DMS153 treated with DMSO at 0.1 percent for 48 hours (cell line): Measurements from ENCODE around the gene KIR2DL4.
"Not testable (repeated sequence)": the region's sequence is repeated elsewhere in the genome, so short reads cannot be mapped to it uniquely, and the experiment has no call there.

ENCODE experiments used
- DNase-seq: peaks from one replicate; lab custom pipeline; 2025; ENCODE audit not compliant: unreplicated experiment; lab: John Stamatoyannopoulos, UW

KIR2DL4 gene

DNA sequence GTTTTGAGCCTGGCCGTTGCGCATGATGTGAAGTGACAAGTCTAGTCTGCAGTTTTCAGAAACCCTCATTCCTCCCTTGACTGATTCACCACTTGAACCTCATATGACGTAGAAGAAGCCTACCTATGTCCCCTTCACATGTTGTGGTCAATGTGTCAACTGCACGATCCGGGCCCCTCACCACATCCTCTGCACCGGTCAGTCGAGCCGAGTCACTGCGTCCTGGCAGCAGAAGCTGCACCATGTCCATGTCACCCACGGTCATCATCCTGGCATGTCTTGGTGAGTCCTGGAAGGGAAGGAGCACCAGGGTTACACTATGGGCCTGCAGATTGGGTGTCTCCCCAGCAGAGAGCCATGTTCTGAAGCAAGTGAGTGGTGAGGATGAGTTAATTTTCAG is at the start of gene KIR2DL4:
TSS of gene KIR2DL4 (plus strand) at position 201 of the 400 bp plus-strand sequence. CDS start at position 243, 42 bp downstream.
- no peak for DNase-seq

DNA sequence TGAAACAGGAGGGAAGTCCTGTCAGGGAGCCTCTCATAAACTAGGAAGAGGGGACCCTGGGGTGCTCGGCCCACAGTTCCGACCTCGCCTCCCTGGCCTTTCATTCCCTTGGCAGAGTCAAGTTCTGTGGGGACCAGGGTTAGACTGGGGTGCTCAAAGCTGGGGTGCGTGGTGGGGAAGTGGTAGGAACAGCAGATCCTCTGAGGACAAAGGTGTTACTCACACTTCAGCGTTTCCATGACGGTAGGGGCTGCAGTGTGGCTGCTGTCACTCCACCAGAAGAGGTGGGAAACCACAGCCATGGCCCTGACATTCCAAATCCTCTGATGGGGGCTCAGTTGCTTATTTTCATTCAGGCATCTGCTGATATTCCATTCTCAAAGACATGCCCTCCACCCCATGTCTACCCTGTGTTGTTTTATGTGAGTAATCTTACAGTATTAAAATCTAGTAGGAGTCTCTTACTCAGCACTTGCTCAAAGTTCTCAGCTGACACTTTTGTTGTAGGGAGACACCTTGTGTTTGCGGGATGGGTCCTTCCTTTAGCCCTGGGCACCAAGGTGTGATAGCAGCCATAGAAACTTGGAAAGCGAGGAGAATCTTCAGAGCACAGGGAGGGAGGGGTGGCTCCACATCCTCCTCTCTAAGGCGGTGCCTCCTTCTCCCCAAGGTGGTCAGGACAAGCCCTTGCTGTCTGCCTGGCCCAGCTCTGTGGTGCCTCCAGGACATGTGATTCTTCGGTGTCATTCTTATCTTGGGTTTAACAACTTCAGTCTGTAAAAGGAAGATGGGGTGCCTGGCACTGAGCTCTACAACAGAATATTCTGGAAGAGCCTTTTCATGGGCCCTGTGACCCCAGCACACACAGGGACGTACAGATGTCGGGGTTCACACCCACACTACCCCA is 47.0 kb upstream of the KIR2DL4 start:
- not testable (repeated sequence) for DNase-seq

DNA sequence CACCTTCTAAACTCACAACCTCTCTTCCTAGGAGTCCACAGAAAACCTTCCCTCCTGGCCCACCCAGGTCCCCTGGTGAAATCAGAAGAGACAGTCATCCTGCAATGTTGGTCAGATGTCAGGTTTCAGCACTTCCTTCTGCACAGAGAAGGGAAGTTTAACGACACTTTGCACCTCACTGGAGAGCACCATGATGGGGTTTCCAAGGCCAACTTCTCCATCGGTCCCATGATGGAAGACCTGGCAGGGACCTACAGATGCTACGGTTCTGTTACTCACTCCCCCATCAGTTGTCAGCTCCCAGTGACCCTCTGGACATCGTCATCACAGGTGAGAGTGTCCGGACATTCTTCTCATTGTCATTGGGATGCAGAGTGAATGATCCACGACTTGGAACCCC is 44.8 kb upstream of the KIR2DL4 start:
- not testable (repeated sequence) for DNase-seq

DNA sequence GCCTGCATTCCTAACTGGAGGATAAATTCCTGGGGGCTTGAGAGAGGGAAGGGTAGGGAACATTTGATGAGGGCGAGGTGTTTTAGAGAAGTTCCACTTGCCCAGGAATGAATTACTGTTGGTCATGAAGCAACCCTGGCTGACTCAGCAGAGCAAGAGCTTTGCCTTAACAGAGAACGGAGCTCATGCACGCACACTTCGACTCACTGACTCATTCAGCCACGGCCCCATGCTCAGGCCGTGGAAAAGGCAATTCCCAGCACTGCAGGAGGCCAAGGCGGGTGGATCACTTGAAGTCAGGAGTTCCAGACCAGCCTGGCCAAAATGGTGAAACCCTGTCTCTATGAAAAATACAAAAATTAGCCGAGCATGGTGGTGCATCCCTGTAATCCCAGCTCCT is 39.2 kb upstream of the KIR2DL4 start:
- DNase-seq: not testable (repeated sequence)

DNA sequence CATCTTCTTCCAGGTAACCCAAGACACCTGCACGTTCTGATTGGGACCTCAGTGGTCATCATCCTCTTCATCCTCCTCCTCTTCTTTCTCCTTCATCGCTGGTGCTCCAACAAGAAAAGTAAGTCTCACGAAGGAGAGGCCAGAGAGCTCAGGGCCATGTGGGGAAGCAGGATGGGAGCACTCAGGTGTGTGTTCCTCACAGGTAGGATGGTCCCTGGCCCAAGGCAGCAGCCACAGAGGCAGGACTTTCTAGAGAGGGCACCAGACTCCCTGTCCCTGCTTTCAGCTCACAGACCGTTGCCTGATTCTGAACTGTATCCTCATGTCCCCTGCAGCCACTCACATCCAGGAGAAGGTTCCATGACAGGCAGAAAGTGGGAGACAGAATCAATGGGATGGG is 36.9 kb upstream of the KIR2DL4 start:
- not testable (repeated sequence) for DNase-seq

DNA sequence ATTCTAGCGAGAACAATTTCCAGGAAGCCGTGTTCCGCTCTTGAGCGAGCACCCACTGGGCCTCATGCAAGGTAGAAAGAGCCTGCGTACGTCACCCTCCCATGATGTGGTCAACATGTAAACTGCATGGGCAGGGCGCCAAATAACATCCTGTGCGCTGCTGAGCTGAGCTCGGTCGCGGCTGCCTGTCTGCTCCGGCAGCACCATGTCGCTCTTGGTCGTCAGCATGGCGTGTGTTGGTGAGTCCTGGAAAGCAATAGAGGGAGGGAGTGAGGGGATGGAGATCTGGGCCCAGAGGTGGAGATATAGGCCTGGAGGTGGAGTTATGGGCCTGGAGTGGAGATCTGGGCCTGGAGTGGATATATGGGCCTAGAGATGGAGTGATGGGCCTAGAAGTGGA is 33.8 kb upstream of the KIR2DL4 start, which contains the start of gene KIR2DL1:
TSS of gene KIR2DL1 (plus strand) at position 148 of the 400 bp plus-strand sequence. CDS start at position 206, 58 bp downstream.
- not testable (repeated sequence) for DNase-seq

DNA sequence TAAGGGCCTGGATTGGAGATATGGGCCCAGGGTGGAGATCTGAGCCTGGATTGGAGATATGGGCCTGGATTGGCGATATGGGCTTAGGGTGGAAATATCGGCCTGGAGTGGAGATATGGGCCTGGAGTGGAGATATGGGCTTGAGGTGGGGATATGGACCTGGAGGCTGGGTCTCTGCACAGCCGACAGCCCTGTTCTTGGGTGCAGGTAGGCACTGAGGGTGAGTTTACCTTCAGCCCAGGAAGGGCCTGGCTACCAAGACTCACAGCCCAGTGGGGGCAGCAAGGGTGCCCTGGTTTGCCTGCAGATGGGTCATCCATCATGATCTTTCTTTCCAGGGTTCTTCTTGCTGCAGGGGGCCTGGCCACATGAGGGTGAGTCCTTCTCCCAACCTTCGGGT is 32.9 kb upstream of the KIR2DL4 start:
- not testable (repeated sequence) for DNase-seq

DNA sequence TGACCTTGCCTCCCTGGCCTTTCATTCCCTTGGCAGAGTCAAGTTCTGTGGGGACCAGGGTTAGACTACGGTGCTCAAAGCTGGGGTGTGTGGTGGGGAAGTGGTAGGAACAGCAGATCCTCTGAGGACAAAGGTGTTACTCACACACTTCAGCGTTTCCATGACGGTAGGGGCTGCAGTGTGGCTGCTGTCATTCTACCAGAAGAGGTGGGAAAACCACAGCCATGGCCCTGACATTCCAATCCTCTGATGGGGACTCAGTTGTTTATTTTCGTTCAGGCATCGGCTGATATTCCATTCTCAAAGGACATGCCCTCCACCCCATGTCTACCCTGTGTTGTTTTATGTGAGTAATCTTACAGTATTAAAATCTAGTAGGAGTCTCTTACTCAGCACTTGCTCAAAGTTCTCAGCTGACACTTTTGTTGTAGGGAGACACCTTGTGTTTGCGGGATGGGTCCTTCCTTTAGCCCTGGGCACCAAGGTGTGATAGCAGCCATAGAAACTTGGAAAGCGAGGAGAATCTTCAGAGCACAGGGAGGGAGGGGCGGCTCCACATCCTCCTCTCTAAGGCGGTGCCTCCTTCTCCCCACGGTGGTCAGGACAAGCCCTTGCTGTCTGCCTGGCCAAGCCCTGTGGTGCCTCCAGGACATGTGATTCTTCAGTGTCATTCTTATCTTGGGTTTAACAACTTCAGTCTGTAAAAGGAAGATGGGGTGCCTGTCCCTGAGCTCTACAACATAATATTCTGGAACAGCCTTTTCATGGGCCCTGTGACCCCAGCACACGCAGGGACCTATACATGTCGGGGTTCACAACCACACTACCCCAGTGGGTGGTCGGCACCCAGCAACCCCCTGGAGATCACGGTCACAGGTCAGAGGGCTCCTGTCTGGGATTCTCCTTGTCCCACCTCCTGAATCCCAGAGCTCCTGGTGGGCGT is 32.1 kb upstream of the KIR2DL4 start:
- not testable (repeated sequence) for DNase-seq

DNA sequence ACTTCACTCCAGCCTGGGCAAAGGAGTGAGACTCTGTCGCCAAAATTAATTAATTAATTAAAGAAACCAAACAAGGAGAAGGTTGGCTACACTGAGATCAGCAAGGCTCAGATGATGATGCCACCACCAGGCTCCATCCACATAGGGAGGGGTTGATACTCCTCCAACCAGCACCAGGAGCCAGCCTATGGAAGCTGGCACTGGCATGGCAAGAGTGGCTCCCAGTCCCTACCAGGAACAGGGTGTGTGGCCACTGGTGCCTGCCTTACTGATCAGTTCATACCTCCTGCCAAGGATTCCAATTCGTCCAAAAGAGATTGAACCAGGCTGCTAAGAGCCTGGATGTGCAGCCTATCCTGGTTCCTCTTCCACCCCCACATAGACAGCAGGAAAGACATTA is 30.7 kb upstream of the KIR2DL4 start:
- not testable (repeated sequence) for DNase-seq

DNA sequence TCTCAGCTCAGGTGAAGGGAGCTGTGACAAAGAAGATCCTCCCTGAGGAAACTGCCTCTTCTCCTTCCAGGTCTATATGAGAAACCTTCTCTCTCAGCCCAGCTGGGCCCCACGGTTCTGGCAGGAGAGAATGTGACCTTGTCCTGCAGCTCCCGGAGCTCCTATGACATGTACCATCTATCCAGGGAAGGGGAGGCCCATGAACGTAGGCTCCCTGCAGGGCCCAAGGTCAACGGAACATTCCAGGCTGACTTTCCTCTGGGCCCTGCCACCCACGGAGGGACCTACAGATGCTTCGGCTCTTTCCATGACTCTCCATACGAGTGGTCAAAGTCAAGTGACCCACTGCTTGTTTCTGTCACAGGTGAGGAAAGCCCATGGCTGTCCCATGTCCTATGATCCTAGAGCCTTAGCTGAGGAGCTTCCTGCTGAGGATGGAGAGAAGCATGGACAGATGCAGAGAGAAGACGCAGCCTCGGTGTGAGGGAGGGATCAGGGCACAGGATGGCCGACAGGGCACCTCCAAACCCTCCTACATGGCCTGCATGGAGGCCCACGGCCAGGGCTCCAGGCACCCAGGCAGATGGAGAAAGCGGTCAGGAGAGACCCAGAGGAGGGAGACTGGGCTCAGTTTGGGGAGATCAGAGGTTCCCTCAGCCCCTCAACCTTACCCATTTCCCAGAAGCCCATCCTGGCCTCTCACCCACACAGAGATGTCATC is 28.2 kb upstream of the KIR2DL4 start:
- not testable (repeated sequence) for DNase-seq

DNA sequence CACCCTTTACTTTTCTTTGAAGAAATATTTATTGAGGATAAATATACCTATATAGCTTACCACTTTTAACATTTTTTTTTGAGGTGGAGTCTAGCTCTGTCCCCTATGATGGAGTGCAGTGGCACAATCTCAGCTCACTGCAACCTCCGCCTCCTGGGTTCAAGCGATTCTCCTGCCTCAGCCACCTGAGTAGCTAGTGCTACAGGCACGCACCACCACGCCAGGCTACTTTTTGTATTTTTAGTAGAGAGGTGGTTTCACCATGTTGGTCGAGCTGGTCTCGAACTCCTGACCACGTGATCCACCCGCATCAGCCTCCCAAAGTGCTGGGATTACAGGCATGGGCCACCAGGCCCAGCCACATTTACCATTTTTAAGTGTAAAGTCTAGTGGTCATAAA is 27.6 kb upstream of the KIR2DL4 start:
- not testable (repeated sequence) for DNase-seq

DNA sequence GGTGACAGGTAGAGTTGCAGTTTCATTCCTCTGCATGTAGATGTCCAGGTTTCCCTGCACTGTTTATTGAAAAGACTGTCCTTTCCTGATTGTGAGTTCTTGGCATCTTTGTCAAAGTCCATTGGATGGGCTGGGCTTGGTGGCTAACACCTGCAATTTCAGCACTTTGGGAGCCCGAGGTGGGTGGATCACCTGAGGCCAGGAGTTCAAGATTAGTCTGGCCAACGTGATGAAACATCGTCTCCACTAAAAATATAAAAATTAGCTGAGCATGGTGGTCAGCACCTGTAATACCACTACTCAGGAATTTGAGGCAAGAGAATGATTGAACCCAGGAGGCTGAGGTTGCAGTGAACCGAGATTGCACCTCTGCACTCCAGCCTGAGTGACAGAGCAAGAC is 25.6 kb upstream of the KIR2DL4 start:
- not testable (repeated sequence) for DNase-seq

DNA sequence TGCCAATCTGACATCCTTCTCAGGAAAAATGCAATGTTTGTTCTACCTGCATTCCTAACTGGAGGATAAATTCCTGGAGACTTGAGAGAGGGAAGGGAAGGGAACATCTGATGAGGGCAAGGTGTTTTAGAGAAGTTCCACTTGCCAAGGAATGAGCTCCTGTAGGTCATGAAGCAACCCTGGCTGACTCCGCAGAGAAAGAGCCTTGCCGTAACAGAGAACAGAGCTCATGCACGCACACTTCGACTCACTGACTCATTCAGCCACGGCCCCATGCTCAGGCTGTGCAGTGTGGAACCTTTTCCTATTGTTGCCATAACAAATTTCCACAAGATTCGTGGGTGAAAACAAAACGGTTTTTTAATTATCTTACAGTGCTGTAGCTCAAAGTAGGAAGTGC is 24.5 kb upstream of the KIR2DL4 start:
- DNase-seq: not testable (repeated sequence)

DNA sequence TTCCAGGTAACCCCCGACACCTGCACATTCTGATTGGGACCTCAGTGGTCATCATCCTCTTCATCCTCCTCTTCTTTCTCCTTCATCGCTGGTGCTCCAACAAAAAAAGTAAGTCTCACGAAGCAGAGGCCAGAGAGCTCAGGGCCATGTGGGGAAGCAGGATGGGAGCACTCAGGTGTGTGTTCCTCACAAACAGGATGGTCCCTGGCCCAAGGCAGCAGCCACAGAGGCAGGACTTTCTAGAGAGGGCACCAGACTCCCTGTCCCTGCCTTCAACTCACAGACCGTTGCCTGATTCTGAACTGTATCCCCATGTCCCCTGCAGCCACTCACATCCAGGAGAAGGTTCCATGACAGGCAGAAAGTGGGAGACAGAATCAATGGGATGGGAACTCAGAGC is 20.5 kb upstream of the KIR2DL4 start:
- DNase-seq: not testable (repeated sequence)

DNA sequence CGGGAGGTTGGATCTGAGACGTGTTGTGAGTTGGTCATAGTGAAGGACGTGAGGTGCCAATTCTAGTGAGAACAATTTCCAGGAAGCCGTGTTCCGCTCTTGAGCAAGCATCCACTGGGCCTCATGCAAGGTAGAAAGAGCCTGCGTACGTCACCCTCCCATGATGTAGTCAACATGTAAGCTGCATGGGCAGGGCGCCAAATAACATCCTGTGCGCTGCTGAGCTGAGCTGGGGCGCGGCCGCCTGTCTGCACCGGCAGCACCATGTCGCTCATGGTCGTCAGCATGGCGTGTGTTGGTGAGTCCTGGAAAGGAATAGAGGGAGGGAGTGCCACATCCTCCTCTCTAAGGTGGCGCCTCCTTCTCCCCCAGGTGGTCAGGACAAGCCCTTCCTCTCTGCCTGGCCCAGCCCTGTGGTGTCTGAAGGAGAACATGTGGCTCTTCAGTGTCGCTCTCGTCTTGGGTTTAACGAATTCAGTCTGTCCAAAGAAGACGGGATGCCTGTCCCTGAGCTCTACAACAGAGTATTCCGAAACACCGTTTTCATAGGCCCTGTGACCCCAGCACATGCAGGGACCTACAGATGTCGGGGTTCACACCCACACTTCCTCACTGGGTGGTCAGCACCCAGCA is 17.2 kb upstream of the KIR2DL4 start:
- not testable (repeated sequence) for DNase-seq

DNA sequence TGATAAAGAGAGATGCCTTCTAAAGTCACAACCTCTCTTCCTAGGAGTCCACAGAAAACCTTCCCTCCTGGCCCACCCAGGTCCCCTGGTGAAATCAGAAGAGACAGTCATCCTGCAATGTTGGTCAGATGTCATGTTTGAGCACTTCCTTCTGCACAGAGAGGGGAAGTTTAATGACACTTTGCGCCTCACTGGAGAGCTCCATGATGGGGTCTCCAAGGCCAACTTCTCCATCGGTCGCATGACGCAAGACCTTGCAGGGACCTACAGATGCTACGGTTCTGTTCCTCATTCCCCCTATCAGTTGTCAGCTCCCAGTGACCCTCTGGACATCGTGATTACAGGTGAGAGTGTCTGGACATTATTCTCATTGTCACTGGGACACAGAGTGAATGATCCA is 15.3 kb upstream of the KIR2DL4 start:
- DNase-seq: not testable (repeated sequence)

DNA sequence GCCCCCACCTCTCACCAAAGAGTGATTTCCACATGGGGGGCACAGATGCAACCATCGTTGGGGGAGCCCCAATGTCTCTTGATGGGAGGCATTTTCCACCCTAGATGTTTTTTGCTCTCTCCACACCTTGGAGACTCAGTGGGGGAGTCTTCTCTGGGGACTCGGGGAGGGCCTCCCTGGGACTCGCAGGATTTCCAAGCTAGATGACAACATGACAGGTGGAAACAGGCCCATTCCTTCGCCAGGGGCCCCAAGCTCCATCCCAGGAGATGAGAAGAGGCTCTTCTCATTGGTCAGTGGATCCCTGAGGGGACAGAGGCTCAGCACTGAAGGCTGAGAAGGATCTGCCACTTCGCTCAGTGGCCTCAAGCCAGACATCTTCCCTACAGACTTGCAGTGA is 12.7 kb upstream of the KIR2DL4 start:
- DNase-seq: no peak

DNA sequence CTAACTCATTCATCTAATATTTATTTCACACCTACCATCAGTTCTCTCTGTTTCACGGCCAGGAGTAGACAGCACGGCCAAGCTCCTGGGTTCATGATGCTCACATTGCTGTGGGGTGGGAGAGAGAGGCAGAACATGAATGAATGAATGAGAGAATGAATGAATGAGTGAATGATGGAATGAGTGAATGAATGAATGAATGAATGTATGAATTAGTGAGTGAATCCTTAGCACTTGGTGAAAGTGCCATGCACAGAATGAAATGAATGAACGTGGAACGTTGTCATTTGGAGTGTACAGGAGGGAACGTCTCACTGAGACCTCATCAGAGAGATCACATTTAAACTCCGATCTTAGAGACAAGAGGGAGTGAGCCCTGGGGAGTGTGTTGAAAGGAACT is 11.9 kb upstream of the KIR2DL4 start:
- DNase-seq: no peak

DNA sequence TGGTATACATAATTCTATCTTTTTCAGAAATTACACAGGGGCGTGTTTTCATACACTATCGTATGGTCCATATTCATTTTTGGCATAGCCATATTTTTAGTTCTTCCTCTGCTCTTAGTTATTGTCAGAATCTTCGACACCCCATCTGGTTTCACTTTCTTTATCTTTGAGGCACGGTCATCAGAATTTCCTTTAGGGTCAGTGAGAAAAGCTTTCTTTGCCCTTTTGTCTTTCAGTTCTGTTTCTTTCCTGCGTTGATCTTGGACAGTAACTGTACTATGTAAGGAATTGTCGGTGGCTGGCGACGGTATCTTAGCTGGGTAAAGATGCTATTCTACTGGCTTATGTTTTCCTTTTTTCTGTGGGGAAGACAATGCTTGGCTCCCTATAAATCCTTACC is 10.6 kb upstream of the KIR2DL4 start:
- DNase-seq: no peak

DNA sequence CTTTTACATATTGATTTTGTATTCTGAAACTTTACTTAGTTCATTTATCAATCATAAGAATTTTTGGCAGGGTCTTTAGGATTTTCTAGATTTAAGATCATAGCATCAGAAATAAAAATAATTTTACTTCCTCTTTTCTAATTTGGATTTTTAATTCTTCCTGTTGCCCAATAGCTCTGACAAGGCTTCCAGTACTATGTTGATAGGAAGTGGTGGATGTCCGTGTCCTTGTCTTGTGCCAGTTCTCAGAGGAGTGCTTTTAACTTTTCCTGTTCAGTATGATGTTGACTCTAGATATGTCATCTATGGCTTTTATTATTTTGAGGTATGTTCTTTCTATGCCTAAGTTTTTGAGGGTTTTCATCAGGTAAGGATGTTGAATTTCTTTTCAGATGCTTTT is 7.7 kb upstream of the KIR2DL4 start:
- DNase-seq: no peak
